Measurements from ENCODE around the gene UGT1A8. TPM values are rescaled to one million over a fixed set of nuclear protein-coding genes. Genes with fewer than 3 reads are reported as not detected.

Gene UGT1A8
- total and polyA plus RNA-seq, 12 donors = 0.05 TPM; not detected in 11

- TF ChIP-seq CTCF (IDR thresholded peaks at IDR 0.05) (no peak), POLR2A (IDR thresholded peaks at IDR 0.05) (no peak)
- DNase-seq = peak in 1 of 7 donors; percentile 21
- Histone ChIP-seq H3K4me1 (replicated peaks in 1 of 2) (no peaks in the 10 kb centered on the region), H3K27me3 (peaks cover 4% of the 10 kb centered on the region), H3K36me3 (replicated peaks in 1 of 2) (no peaks in the 10 kb centered on the region), H3K4me3 (no peak overlapping the region), H3K9me3 (replicated peaks in 1 of 3) (no peaks in the 10 kb centered on the region), H3K27ac (no peak overlapping the region)
- intact Hi-C loops (cut with DNase I) = no loop called here
- WGBS, 4 donors = 63 to 67% (median 65%) methylated on average over 5 to 8 of the region's 8 CpGs
Measured at GRCh38 chr2:233803994-233804393, 186.6 kb downstream of the UGT1A8 start.

- H3K4me1 ChIP-seq (replicated peaks in 1 of 2) = no peaks in the 10 kb centered on the region
- no peaks in the 10 kb centered on the region for H3K9me3 ChIP-seq (replicated peaks in 1 of 3)
- DNase-seq = peak in 3 of 7 donors; percentile 5 to 18 (median 5)
- H3K4me3 ChIP-seq = no peak overlapping the region
- 59 to 76% (median 74%) methylated on average over 7 to 12 of the region's 12 CpGs for WGBS, 4 donors
- no peak overlapping the region for H3K27ac ChIP-seq
- H3K36me3 ChIP-seq (replicated peaks in 1 of 2) = no peaks in the 10 kb centered on the region
- peaks cover 4% of the 10 kb centered on the region for H3K27me3 ChIP-seq
- no peak for TF ChIP-seq CTCF (IDR thresholded peaks at IDR 0.05)
- no peak for TF ChIP-seq POLR2A (IDR thresholded peaks at IDR 0.05)
- intact Hi-C loops (cut with DNase I) = no loop called here
Measured at GRCh38 chr2:233807215-233807865, 189.9 kb downstream of the UGT1A8 start.

- no peak overlapping the region for H3K4me3 ChIP-seq
- peak in 3 of 7 donors; percentile 4 to 14 (median 7) for DNase-seq
- TF ChIP-seq POLR2A (IDR thresholded peaks at IDR 0.05) (no peak), CTCF (IDR thresholded peaks at IDR 0.05) (no peak)
- 66 to 78% (median 70%) methylated on average over 5 to 10 of the region's 10 CpGs for WGBS, 4 donors
- no peaks in the 10 kb centered on the region for H3K4me1 ChIP-seq (replicated peaks in 1 of 2)
- H3K27me3 ChIP-seq = no peaks in the 10 kb centered on the region
- no peaks in the 10 kb centered on the region for H3K36me3 ChIP-seq (replicated peaks in 1 of 2)
- no peak overlapping the region for H3K27ac ChIP-seq
- H3K9me3 ChIP-seq (replicated peaks in 1 of 3) = no peaks in the 10 kb centered on the region
- intact Hi-C loops (cut with DNase I) = no loop called here
Measured at GRCh38 chr2:233807966-233808935, 190.8 kb downstream of the UGT1A8 start.

- 86 to 91% (median 88%) methylated on average over 3 to 6 of the region's 6 CpGs for WGBS, 4 donors
- Histone ChIP-seq H3K4me1 (replicated peaks in 1 of 2) (no peaks in the 10 kb centered on the region), H3K36me3 (replicated peaks in 1 of 2) (no peaks in the 10 kb centered on the region), H3K9me3 (replicated peaks in 1 of 3) (no peaks in the 10 kb centered on the region), H3K4me3 (no peak overlapping the region), H3K27ac (no peak overlapping the region), H3K27me3 (no peaks in the 10 kb centered on the region)
- DNase-seq = peak in 1 of 7 donors; percentile 1
- intact Hi-C loops (cut with DNase I) = no loop called here
- TF ChIP-seq POLR2A (IDR thresholded peaks at IDR 0.05) = no peak
- no peak for TF ChIP-seq CTCF (IDR thresholded peaks at IDR 0.05)
Measured at GRCh38 chr2:233810385-233810784, 193.0 kb downstream of the UGT1A8 start.

Measured in adrenal gland (tissue), 12 donors.